ENCODE measurements around the gene PKP2. TPM values are rescaled to one million over a fixed set of nuclear protein-coding genes. Genes with fewer than 3 reads are reported as not detected.
"Not testable (repeated sequence)": the region's sequence is repeated elsewhere in the genome, so short reads cannot be mapped to it uniquely, and the experiment has no call there.

The PKP2 gene
- total and polyA plus RNA-seq, 4 donors: 8.6 to 35.7 (median 12.8) TPM

GRCh38 chr12:32874078-32874477, 22.5 kb downstream of the PKP2 start:
- H3K9me3 ChIP-seq (ENCODE audit: control insufficient read depth in 4 of 4, low read length in 3 of 4): no peaks in the 10 kb centered on the region
- no peaks in the 10 kb centered on the region for H3K27me3 ChIP-seq (ENCODE audit: control insufficient read depth in 4 of 4, insufficient read depth in 4 of 4, low read length in 3 of 4)
- no peak for TF ChIP-seq JUND (IDR thresholded peaks at IDR 0.05)
- no peak for TF ChIP-seq YY1 (IDR thresholded peaks at IDR 0.05)
- no peak for TF ChIP-seq TAF1 (conservative IDR thresholded peaks at IDR 0.05)
- TF ChIP-seq HNF4G (IDR thresholded peaks at IDR 0.05): no peak
- TF ChIP-seq RXRA (IDR thresholded peaks at IDR 0.05): no peak
- TF ChIP-seq ZBTB33 (IDR thresholded peaks at IDR 0.05): no peak
- TF ChIP-seq SP1 (IDR thresholded peaks at IDR 0.05): no peak
- no peak for TF ChIP-seq GABPA (IDR thresholded peaks at IDR 0.05 in 1 of 2, conservative IDR thresholded peaks at IDR 0.05 in 1 of 2)
- TF ChIP-seq MAX (IDR thresholded peaks at IDR 0.05): no peak
- TF ChIP-seq ATF3 (IDR thresholded peaks at IDR 0.05): no peak
- no peak for TF ChIP-seq EGR1 (IDR thresholded peaks at IDR 0.05; ENCODE audit: low read depth in 2 of 2)
- no peak for TF ChIP-seq CTCF (IDR thresholded peaks at IDR 0.05; ENCODE audit: low read depth, low read length, missing input control)
- TF ChIP-seq NR2F2 (IDR thresholded peaks at IDR 0.05): no peak
- WGBS: 87% methylated on average over 3 of the region's 3 CpGs
- peaks cover 0 to 3% (median 0%) of the 10 kb centered on the region in 4 donors for H3K4me1 ChIP-seq (ENCODE audit: control insufficient read depth in 4 of 4, insufficient read depth in 4 of 4, low read length in 3 of 4)
- H3K36me3 ChIP-seq (ENCODE audit: control insufficient read depth in 4 of 4, insufficient read depth in 3 of 4, low read depth in 1 of 4, low read length in 3 of 4): peaks cover 0 to 12% (median 6%) of the 10 kb centered on the region in 4 donors
- no peak overlapping the region for H3K4me3 ChIP-seq (ENCODE audit: low read depth in 1 of 3, low read length in 3 of 3)
- no peak overlapping the region for H3K9ac ChIP-seq (ENCODE audit: low read depth in 1 of 2, low read length in 2 of 2)
- DNase-seq (ENCODE audit: low spot score): no peak
- H3K27ac ChIP-seq (ENCODE audit: low read depth in 1 of 2, low read length in 2 of 2): no peak overlapping the region

GRCh38 chr12:32872416-32872815, 24.2 kb downstream of the PKP2 start:
- not testable (repeated sequence) for DNase-seq (ENCODE audit: low spot score); H3K27ac ChIP-seq (ENCODE audit: low read depth in 1 of 2, low read length in 2 of 2); H3K9me3 ChIP-seq (ENCODE audit: control insufficient read depth in 4 of 4, low read length in 3 of 4); H3K27me3 ChIP-seq (ENCODE audit: control insufficient read depth in 4 of 4, insufficient read depth in 4 of 4, low read length in 3 of 4); H3K4me3 ChIP-seq (ENCODE audit: low read depth in 1 of 3, low read length in 3 of 3); H3K4me1 ChIP-seq (ENCODE audit: control insufficient read depth in 4 of 4, insufficient read depth in 4 of 4, low read length in 3 of 4); H3K9ac ChIP-seq (ENCODE audit: low read depth in 1 of 2, low read length in 2 of 2)
- H3K36me3 ChIP-seq (ENCODE audit: control insufficient read depth in 4 of 4, insufficient read depth in 3 of 4, low read depth in 1 of 4, low read length in 3 of 4): peaks cover 1 to 16% (median 4%) of the 10 kb centered on the region in 4 donors
- 89% methylated on average over 5 of the region's 5 CpGs for WGBS

GRCh38 chr12:32870716-32871115, 25.9 kb downstream of the PKP2 start:
- H3K4me3 ChIP-seq (ENCODE audit: low read depth in 1 of 3, low read length in 3 of 3): no peak overlapping the region
- H3K27ac ChIP-seq (ENCODE audit: low read depth in 1 of 2, low read length in 2 of 2): no peak overlapping the region
- H3K36me3 ChIP-seq (ENCODE audit: control insufficient read depth in 4 of 4, insufficient read depth in 3 of 4, low read depth in 1 of 4, low read length in 3 of 4): peaks cover 0 to 21% (median 3%) of the 10 kb centered on the region in 4 donors
- TF ChIP-seq RAD21 (IDR thresholded peaks at IDR 0.05): no peak
- TF ChIP-seq SP1 (IDR thresholded peaks at IDR 0.05): no peak
- no peak for TF ChIP-seq CTCF (IDR thresholded peaks at IDR 0.05; ENCODE audit: low read depth, low read length, missing input control)
- no peak for TF ChIP-seq NR2F2 (IDR thresholded peaks at IDR 0.05)
- TF ChIP-seq FOXA2 (IDR thresholded peaks at IDR 0.05): no peak
- no peak for TF ChIP-seq JUND (IDR thresholded peaks at IDR 0.05)
- TF ChIP-seq GABPA (IDR thresholded peaks at IDR 0.05 in 1 of 2, conservative IDR thresholded peaks at IDR 0.05 in 1 of 2): no peak
- no peak for TF ChIP-seq RXRA (IDR thresholded peaks at IDR 0.05)
- no peak for TF ChIP-seq EGR1 (IDR thresholded peaks at IDR 0.05; ENCODE audit: low read depth in 2 of 2)
- TF ChIP-seq MAX (IDR thresholded peaks at IDR 0.05): no peak
- TF ChIP-seq REST (IDR thresholded peaks at IDR 0.05): no peak

More at GRCh38 chr12:32870716-32871115, 25.9 kb downstream of the PKP2 start:
- Histone ChIP-seq H3K4me1 (ENCODE audit: control insufficient read depth in 4 of 4, insufficient read depth in 4 of 4, low read length in 3 of 4) (peaks cover 0 to 8% (median 2%) of the 10 kb centered on the region in 4 donors), H3K9ac (ENCODE audit: low read depth in 1 of 2, low read length in 2 of 2) (no peak overlapping the region), H3K27me3 (ENCODE audit: control insufficient read depth in 4 of 4, insufficient read depth in 4 of 4, low read length in 3 of 4) (no peaks in the 10 kb centered on the region), H3K9me3 (ENCODE audit: control insufficient read depth in 4 of 4, low read length in 3 of 4) (no peaks in the 10 kb centered on the region)
- no peak for DNase-seq (ENCODE audit: low spot score)
- 64% methylated on average over 3 of the region's 3 CpGs for WGBS

All from liver (tissue), 9 donors.